ENCODE measurements around the gene ADK.

- TF ChIP-seq CTCF (IDR thresholded peaks at IDR 0.05), result no peak
- no peak for TF ChIP-seq POLR2A (IDR thresholded peaks at IDR 0.05)
Measured at GRCh38 chr10:74445493-74445892, 294.5 kb downstream of the ADK start.

All from thyroid gland (tissue), 4 donors.